PC-3 (cell line): ENCODE data around the gene MKRN3. TPM values are rescaled to one million over a fixed set of nuclear protein-coding genes. Genes with fewer than 3 reads are reported as not detected.
"Not testable (repeated sequence)": the region's sequence is repeated elsewhere in the genome, so short reads cannot be mapped to it uniquely, and the experiment has no call there.

ENCODE experiments used
- ATAC-seq: fragments of 200-7000 bp; cut with Tn5 transposase; 2 replicates; pipeline ENCODE4 v1.9.1; 2020; ENCODE audit warnings: mild to moderate bottlenecking, moderate library complexity
- BruUV-seq: library from RNA; stranded (reverse); fragments of 400-500 nt; replicated peaks from 2 replicates; lab custom pipeline; 2021; lab: Mats Ljungman, UMichigan
- CTCF ChIA-PET: fragments of 300-600 bp; sonication (Branson Sonifier 250); formaldehyde crosslinking; loops from one replicate; lab custom pipeline; 2022; ENCODE audit warnings: antibody characterized with exemption; lab: Charles Lee
- POLR2A ChIA-PET: fragments of 300-600 bp; sonication (Branson Sonifier 250); formaldehyde crosslinking; loops from one replicate; lab custom pipeline; 2022; ENCODE audit warnings: antibody characterized with exemption; ENCODE audit not compliant: unreplicated experiment; lab: Charles Lee
- DNase-seq: peaks from one replicate; pipeline ENCODE4 v3.0.0-alpha.2; 2015
- H2AFZ ChIP-seq: fragments of 300-600 bp; sonication (generic); 2 replicates; pipeline ENCODE4 v1.6.0; 2016; ENCODE audit warnings: antibody characterized with exemption, low read length
- H3F3A ChIP-seq: fragments of 300-600 bp; sonication (generic); one replicate; pipeline ENCODE4 v1.6.0; 2017; ENCODE audit warnings: antibody characterized with exemption, low read length, control low read depth, mild to moderate bottlenecking; ENCODE audit not compliant: unreplicated experiment
- H3K27ac ChIP-seq: fragments of 300-600 bp; sonication (generic); 2 replicates; pipeline ENCODE4 v1.5.1; 2016; ENCODE audit warnings: mild to moderate bottlenecking, low read length
- H3K27me3 ChIP-seq: fragments of 300-600 bp; sonication (generic); 2 replicates; pipeline ENCODE4 v1.6.1; 2016; ENCODE audit warnings: low read length, mixed read lengths
- H3K36me3 ChIP-seq: fragments of 300-600 bp; sonication (generic); 2 replicates; pipeline ENCODE4 v1.6.1; 2016; ENCODE audit warnings: low read depth, mixed run types, low read length, mixed read lengths
- H3K4me1 ChIP-seq: fragments of 300-600 bp; sonication (generic); 2 replicates; pipeline ENCODE4 v1.5.1; 2016; ENCODE audit warnings: low read length; ENCODE audit not compliant: insufficient read depth
- H3K4me2 ChIP-seq: fragments of 300-600 bp; sonication (generic); 2 replicates; pipeline ENCODE4 v1.6.0; 2016; ENCODE audit warnings: low read length
- H3K4me3 ChIP-seq: fragments of 300-600 bp; sonication (generic); 2 replicates; pipeline ENCODE4 v1.5.1; 2016; ENCODE audit warnings: mild to moderate bottlenecking, low read length, mixed read lengths
- H3K79me2 ChIP-seq: fragments of 300-600 bp; sonication (generic); 2 replicates; pipeline ENCODE4 v1.6.1; 2017; ENCODE audit warnings: low read length, mixed read lengths
- H3K9ac ChIP-seq: fragments of 300-600 bp; sonication (generic); 2 replicates; pipeline ENCODE4 v1.6.0; 2016; ENCODE audit warnings: mild to moderate bottlenecking, low read length
- H3K9me2 ChIP-seq: fragments of 300-600 bp; sonication (generic); replicated peaks from 2 replicates; pipeline ENCODE4 v1.6.1; 2016; ENCODE audit warnings: mixed run types, low read length, mixed read lengths
- H3K9me3 ChIP-seq: fragments of 300-600 bp; sonication (generic); 2 replicates; pipeline ENCODE4 v1.6.1; 2016; ENCODE audit warnings: low read length, mixed read lengths
- H4K20me1 ChIP-seq: fragments of 300-600 bp; sonication (generic); 2 replicates; pipeline ENCODE4 v1.6.1; 2016; ENCODE audit warnings: low read length, mixed read lengths
- EZH2 ChIP-seq: fragments of 300-600 bp; sonication (generic); IDR thresholded peaks from one replicate; pipeline ENCODE4 v1.6.1; 2017; ENCODE audit warnings: antibody characterized with exemption, mild to moderate bottlenecking, low read length; ENCODE audit not compliant: unreplicated experiment
- EZH2phosphoT487 ChIP-seq: fragments of 300-600 bp; sonication (generic); IDR thresholded peaks from 2 replicates; pipeline ENCODE4 v1.6.1; 2018; ENCODE audit warnings: mild to moderate bottlenecking, antibody characterized with exemption, low read length, borderline replicate concordance
- intact Hi-C: fragments of 100-400 bp; cut with micrococcal nuclease; formaldehyde crosslinking; loops from 2 replicates; pipeline ENCODE4 v1.9.0; 2023
- total RNA-seq: library from RNA; depleted of rRNA; stranded (reverse); fragments of >200 nt; gene quantifications from 2 replicates; pipeline ENCODE4 v1.2.3, GENCODE V29; 2014
- TF ChIP-seq, protein P1 (sequence below): fragments of 300-600 bp; sonication (generic); conservative IDR thresholded peaks from 2 replicates; pipeline ENCODE4 v1.5.1; 2017; ENCODE audit warnings: antibody characterized with exemption, low read depth, mild to moderate bottlenecking, low read length

The MKRN3 gene
- total RNA-seq, 1 experiment from 2014 or later, result 0.18 TPM

DNA sequence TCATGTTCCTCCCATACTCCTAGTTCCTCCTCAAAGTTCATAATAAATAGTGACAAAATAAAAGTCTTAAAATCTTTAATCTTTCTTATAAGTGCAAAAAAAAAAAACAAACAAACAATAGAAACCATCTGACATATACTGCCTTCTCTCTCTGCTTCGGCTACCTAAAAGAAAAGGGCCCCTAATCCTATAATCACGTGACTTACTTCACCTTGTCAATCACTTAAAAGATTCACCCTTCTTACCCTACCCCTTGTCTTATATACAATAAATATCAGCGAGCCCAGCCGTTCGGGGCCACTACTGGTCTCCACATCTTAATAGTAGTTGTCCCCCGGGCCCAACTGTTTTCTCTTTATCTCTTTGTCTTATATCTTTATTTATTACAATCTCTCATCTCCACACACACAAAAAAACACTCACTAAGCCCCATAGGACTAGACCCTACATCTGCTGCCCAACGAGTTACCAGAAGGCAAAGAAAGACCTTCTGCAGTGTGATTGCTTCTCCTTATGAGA lies 28.8 kb downstream of the MKRN3 start:
- H3K79me2 ChIP-seq, result no peaks in the 10 kb centered on the region
- no peaks in the 10 kb centered on the region for H4K20me1 ChIP-seq
- no peaks in the 10 kb centered on the region for H3K9me2 ChIP-seq
- no peak overlapping the region for H2AFZ ChIP-seq
- H3K27ac ChIP-seq, result no peak overlapping the region
- CTCF ChIA-PET, result no interaction called here
- DNase-seq, result no peak
- H3K9ac ChIP-seq, result no peak overlapping the region
- H3K36me3 ChIP-seq, result no peaks in the 10 kb centered on the region
- intact Hi-C loops, result no loop called here
- no peaks in the 10 kb centered on the region for H3F3A ChIP-seq
- POLR2A ChIA-PET, result no interaction called here
- H3K4me2 ChIP-seq, result no peak overlapping the region
- no peak for ATAC-seq
- H3K4me3 ChIP-seq, result no peak overlapping the region
- TF ChIP-seq EZH2phosphoT487 (no peak), EZH2 (no peak)
- TF ChIP-seq, protein P1, sequence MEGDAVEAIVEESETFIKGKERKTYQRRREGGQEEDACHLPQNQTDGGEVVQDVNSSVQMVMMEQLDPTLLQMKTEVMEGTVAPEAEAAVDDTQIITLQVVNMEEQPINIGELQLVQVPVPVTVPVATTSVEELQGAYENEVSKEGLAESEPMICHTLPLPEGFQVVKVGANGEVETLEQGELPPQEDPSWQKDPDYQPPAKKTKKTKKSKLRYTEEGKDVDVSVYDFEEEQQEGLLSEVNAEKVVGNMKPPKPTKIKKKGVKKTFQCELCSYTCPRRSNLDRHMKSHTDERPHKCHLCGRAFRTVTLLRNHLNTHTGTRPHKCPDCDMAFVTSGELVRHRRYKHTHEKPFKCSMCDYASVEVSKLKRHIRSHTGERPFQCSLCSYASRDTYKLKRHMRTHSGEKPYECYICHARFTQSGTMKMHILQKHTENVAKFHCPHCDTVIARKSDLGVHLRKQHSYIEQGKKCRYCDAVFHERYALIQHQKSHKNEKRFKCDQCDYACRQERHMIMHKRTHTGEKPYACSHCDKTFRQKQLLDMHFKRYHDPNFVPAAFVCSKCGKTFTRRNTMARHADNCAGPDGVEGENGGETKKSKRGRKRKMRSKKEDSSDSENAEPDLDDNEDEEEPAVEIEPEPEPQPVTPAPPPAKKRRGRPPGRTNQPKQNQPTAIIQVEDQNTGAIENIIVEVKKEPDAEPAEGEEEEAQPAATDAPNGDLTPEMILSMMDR, result no peak
- no TSS peak for BruUV-seq
- H3K9me3 ChIP-seq, result no peaks in the 10 kb centered on the region
- peaks cover 5% of the 10 kb centered on the region; the same call in 1 of the 2 replicates for H3K27me3 ChIP-seq
- H3K4me1 ChIP-seq, result no peaks in the 10 kb centered on the region

DNA sequence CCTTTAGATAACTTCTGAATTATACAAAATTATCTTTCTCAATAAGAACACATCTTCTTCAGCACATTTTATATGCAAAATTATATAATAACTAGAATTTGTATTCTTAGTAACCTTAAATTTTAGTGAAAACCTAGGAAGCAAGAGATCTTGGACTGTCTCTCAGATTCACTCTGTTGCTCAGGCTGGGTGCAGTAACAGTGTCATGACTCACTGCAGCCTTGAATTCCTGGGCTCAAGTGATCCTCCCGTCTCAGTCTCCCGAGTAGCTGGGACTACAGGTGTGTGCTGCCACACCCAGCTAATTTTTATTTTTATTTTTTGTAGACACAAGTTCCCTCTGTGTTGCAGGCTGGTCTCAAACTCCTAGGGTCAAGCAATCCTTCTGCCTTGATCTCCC lies 29.9 kb downstream of the MKRN3 start:
- DNase-seq (no peak), ATAC-seq (no peak)
- ChIA-PET POLR2A (no interaction called here), CTCF (no interaction called here)
- no peaks in the 10 kb centered on the region for H3K9me3 ChIP-seq
- H3K79me2 ChIP-seq, result no peaks in the 10 kb centered on the region
- H2AFZ ChIP-seq, result no peak overlapping the region
- no peak overlapping the region for H3K4me3 ChIP-seq
- no peak overlapping the region for H3K4me2 ChIP-seq
- intact Hi-C loops, result no loop called here
- H3K9me2 ChIP-seq, result no peaks in the 10 kb centered on the region
- H3K27ac ChIP-seq, result no peak overlapping the region
- TF ChIP-seq EZH2 (no peak), EZH2phosphoT487 (no peak)
- TF ChIP-seq, protein P1, result no peak
- no peaks in the 10 kb centered on the region for H3K36me3 ChIP-seq
- no peaks in the 10 kb centered on the region for H4K20me1 ChIP-seq
- peaks cover 5% of the 10 kb centered on the region; the same call in 1 of the 2 replicates for H3K27me3 ChIP-seq
- no peaks in the 10 kb centered on the region for H3F3A ChIP-seq
- no TSS peak for BruUV-seq
- H3K4me1 ChIP-seq, result no peaks in the 10 kb centered on the region
- no peak overlapping the region for H3K9ac ChIP-seq

DNA sequence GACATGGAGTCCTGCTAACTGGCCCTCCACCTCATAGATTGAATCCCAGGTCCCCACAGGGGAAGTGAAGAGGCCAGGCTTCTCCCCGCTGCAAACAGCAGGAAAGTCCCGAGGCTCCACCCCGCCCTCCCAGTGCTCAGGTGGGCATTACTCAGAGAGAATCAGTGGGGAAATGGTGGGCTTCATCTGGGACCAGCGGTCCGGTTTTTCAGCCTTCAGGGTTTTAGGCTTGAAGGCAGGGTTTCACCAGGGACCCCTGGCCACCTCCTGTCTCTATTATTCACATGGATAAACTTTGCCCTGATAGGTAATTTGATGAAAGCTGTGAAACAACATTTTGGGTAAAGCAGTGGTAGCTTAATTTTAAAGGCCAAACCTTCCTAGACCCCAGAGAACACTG lies 31.3 kb downstream of the MKRN3 start:
- DNase-seq (no peak), ATAC-seq (no peak)
- ChIA-PET POLR2A (no interaction called here), CTCF (no interaction called here)
- peaks cover 5% of the 10 kb centered on the region; the same call in 1 of the 2 replicates for H3K27me3 ChIP-seq
- no peaks in the 10 kb centered on the region for H3K4me1 ChIP-seq
- H3K4me2 ChIP-seq, result no peak overlapping the region
- no peak overlapping the region for H3K9ac ChIP-seq
- no peaks in the 10 kb centered on the region for H3K9me3 ChIP-seq
- TF ChIP-seq, protein P1, result no peak
- TF ChIP-seq EZH2 (no peak), EZH2phosphoT487 (no peak)
- intact Hi-C loops, result no loop called here
- no peaks in the 10 kb centered on the region for H3K9me2 ChIP-seq
- H3K27ac ChIP-seq, result no peak overlapping the region
- H3K79me2 ChIP-seq, result no peaks in the 10 kb centered on the region
- BruUV-seq, result no TSS peak
- no peak overlapping the region for H3K4me3 ChIP-seq
- no peak overlapping the region for H2AFZ ChIP-seq
- H3K36me3 ChIP-seq, result no peaks in the 10 kb centered on the region
- no peaks in the 10 kb centered on the region for H4K20me1 ChIP-seq
- no peaks in the 10 kb centered on the region for H3F3A ChIP-seq

DNA sequence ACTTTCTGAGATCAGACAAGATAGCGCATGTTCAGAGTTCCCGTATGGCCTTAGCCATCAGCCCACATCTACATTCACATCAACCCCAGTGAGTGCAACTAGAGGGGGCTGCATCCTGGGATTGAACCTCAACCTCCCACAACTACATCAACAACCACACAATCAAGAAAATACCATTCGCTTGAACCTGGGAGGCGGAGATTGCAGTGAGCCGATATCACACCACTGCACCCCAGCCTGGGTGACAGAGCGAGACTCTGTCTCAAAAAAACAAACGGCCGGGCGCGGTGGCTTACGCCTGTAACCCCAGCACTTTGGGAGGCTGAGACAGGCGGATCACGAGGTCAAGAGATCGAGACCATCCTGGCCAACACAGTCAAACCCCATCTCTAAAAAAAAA lies 31.8 kb downstream of the MKRN3 start:
- H2AFZ ChIP-seq, H3K4me3 ChIP-seq, H3K9ac ChIP-seq, H3K79me2 ChIP-seq, H4K20me1 ChIP-seq, H3K27me3 ChIP-seq, ATAC-seq, H3K36me3 ChIP-seq, H3K9me3 ChIP-seq, DNase-seq, H3K9me2 ChIP-seq, H3K4me1 ChIP-seq, H3F3A ChIP-seq, H3K4me2 ChIP-seq, CTCF ChIA-PET, intact Hi-C loops, H3K27ac ChIP-seq, BruUV-seq, POLR2A ChIA-PET: not testable (repeated sequence)
